Smooth muscle cell (in vitro differentiated cells): Measurements from ENCODE around the gene PEPD. TPM values are rescaled to one million over a fixed set of nuclear protein-coding genes. Genes with fewer than 3 reads are reported as not detected.

ENCODE experiments used
- DNase-seq: peaks from one replicate; lab custom pipeline; 2025; ENCODE audit not compliant: unreplicated experiment; lab: John Stamatoyannopoulos, UW
- H2AFZ ChIP-seq: fragments of 200-600 bp; sonication (generic); 2 replicates; pipeline ENCODE4 v1.6.0; 2016; ENCODE audit warnings: antibody characterized with exemption, low read depth, mild to moderate bottlenecking
- H3F3A ChIP-seq: fragments of 200-600 bp; sonication (generic); 2 replicates; pipeline ENCODE4 v1.6.0; 2017; ENCODE audit warnings: antibody characterized with exemption, low read depth
- H3K27ac ChIP-seq: fragments of 200-600 bp; sonication (generic); 2 replicates; pipeline ENCODE4 v1.5.1; 2016; ENCODE audit warnings: low read depth, mild to moderate bottlenecking
- H3K27me3 ChIP-seq: fragments of 200-600 bp; sonication (generic); 2 replicates; pipeline ENCODE4 v1.6.1; 2016; ENCODE audit warnings: low read depth, mild to moderate bottlenecking
- H3K36me3 ChIP-seq: fragments of 200-600 bp; sonication (generic); 2 replicates; pipeline ENCODE4 v1.5.1; 2016; ENCODE audit warnings: low read depth
- H3K4me1 ChIP-seq: fragments of 200-600 bp; sonication (generic); 2 replicates; pipeline ENCODE4 v1.5.1; 2016; ENCODE audit warnings: low read depth
- H3K4me2 ChIP-seq: fragments of 200-600 bp; sonication (generic); 2 replicates; pipeline ENCODE4 v1.6.0; 2016; ENCODE audit warnings: mild to moderate bottlenecking
- H3K4me3 ChIP-seq: fragments of 200-600 bp; sonication (generic); 2 replicates; pipeline ENCODE4 v1.5.1; 2016; ENCODE audit warnings: mild to moderate bottlenecking
- H3K79me2 ChIP-seq: fragments of 200-600 bp; sonication (generic); 2 replicates; pipeline ENCODE4 v1.6.0; 2016; ENCODE audit warnings: low read depth, mild to moderate bottlenecking
- H3K9ac ChIP-seq: fragments of 200-600 bp; sonication (generic); 2 replicates; pipeline ENCODE4 v1.6.0; 2016; ENCODE audit warnings: low read depth
- H3K9me3 ChIP-seq: fragments of 200-600 bp; sonication (generic); replicated peaks from 2 replicates; pipeline ENCODE4 v1.5.1; 2016; ENCODE audit warnings: low read depth
- H4K20me1 ChIP-seq: fragments of 200-600 bp; sonication (generic); 2 replicates; pipeline ENCODE4 v1.6.0; 2016; ENCODE audit warnings: low read depth
- CTCF ChIP-seq: fragments of 200-600 bp; sonication (generic); IDR thresholded peaks from 2 replicates; pipeline ENCODE4 v1.5.1; 2017; ENCODE audit warnings: borderline replicate concordance, mild to moderate bottlenecking, antibody characterized with exemption; ENCODE audit not compliant: insufficient read depth, poor library complexity, severe bottlenecking
- WGBS: methylation state at CpG from one replicate; pipeline ENCODE4 v1.1.7; 2016; ENCODE audit warnings: low lambda C conversion rate; 5-methylcytosine and 5-hydroxymethylcytosine counted together
- polyA plus RNA-seq: library from polyadenylated mRNA; unstranded; fragments of >200 nt; fragmentation: Nextera tagmentation; extraction: Ambion mirVana; gene quantifications from 2 replicates; pipeline ENCODE4 v1.2.1, GENCODE V29; 2016
- total RNA-seq: library from RNA; depleted of rRNA; stranded (reverse); fragments of >200 nt; gene quantifications from 2 replicates; pipeline ENCODE4 v1.2.3, GENCODE V29; 2014

PEPD gene
- total and polyA plus RNA-seq, 2 experiments from 2014 or later: 57.2 to 70.4 TPM

GRCh38 chr19:33376423-33376822 lies 145.2 kb downstream of the PEPD start:
- no peak overlapping the region for H3K9ac ChIP-seq
- no peaks in the 10 kb centered on the region for H3K36me3 ChIP-seq
- no peaks in the 10 kb centered on the region for H3F3A ChIP-seq
- H4K20me1 ChIP-seq: peaks cover 73% of the 10 kb centered on the region
- no peaks in the 10 kb centered on the region for H3K27me3 ChIP-seq
- peak overlapping the region; percentile 63 for H3K27ac ChIP-seq
- no peak overlapping the region for H2AFZ ChIP-seq
- 74% methylated on average over 2 of the region's 2 CpGs for WGBS
- TF ChIP-seq CTCF: no peak
- peak overlapping the region; percentile 7 for H3K4me3 ChIP-seq
- H3K4me1 ChIP-seq: peaks cover 18% of the 10 kb centered on the region
- DNase-seq: no peak
- no peaks in the 10 kb centered on the region for H3K9me3 ChIP-seq
- peaks cover 74% of the 10 kb centered on the region for H3K79me2 ChIP-seq
- peak overlapping the region; percentile 18 for H3K4me2 ChIP-seq

DNA sequence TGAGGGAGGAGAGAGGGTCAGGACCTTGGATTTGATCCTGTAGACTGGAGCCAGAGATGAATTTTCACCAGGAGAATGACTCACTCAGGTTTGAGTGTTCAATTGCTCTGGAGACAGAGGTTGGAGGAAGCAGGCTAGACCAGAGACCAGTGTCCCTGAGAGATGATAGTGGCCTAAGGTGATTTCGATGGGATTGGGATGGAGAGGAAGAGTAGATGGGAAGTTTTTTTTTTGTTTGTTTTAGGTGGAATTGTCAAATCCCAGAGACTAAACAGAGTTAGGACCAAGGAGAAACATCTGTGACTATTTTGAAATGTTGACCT lies 145.8 kb downstream of the PEPD start:
- no peak overlapping the region for H2AFZ ChIP-seq
- TF ChIP-seq CTCF: no peak
- H3K9ac ChIP-seq: no peak overlapping the region
- peaks cover 66% of the 10 kb centered on the region for H4K20me1 ChIP-seq
- peak overlapping the region; percentile 69 for H3K4me3 ChIP-seq
- no peaks in the 10 kb centered on the region for H3K9me3 ChIP-seq
- WGBS: 100% methylated on average over 1 of the region's 1 CpG
- peaks cover 68% of the 10 kb centered on the region for H3K79me2 ChIP-seq
- peaks cover 18% of the 10 kb centered on the region for H3K4me1 ChIP-seq
- peak overlapping the region; percentile 63 for H3K27ac ChIP-seq
- H3K27me3 ChIP-seq: no peaks in the 10 kb centered on the region
- no peak for DNase-seq
- H3K36me3 ChIP-seq: no peaks in the 10 kb centered on the region
- peak overlapping the region; percentile 85 for H3K4me2 ChIP-seq
- H3F3A ChIP-seq: no peaks in the 10 kb centered on the region

- no peak for TF ChIP-seq CTCF
- no peak overlapping the region for H2AFZ ChIP-seq
- H3K9ac ChIP-seq: peak overlapping the region; percentile 86
- no peak for DNase-seq
- H3K27ac ChIP-seq: no peak overlapping the region
- H3K4me3 ChIP-seq: peak overlapping the region; percentile 69
- H3K79me2 ChIP-seq: peaks cover 63% of the 10 kb centered on the region
- H3F3A ChIP-seq: no peaks in the 10 kb centered on the region
- H3K36me3 ChIP-seq: no peaks in the 10 kb centered on the region
- H3K27me3 ChIP-seq: no peaks in the 10 kb centered on the region
- peak overlapping the region; percentile 85 for H3K4me2 ChIP-seq
- 83% methylated on average over 9 of the region's 9 CpGs for WGBS
- peaks cover 18% of the 10 kb centered on the region for H3K4me1 ChIP-seq
- H3K9me3 ChIP-seq: no peaks in the 10 kb centered on the region
- H4K20me1 ChIP-seq: peaks cover 61% of the 10 kb centered on the region
These were observed 146.3 kb downstream of the PEPD start for GRCh38 chr19:33375156-33375836.

DNA sequence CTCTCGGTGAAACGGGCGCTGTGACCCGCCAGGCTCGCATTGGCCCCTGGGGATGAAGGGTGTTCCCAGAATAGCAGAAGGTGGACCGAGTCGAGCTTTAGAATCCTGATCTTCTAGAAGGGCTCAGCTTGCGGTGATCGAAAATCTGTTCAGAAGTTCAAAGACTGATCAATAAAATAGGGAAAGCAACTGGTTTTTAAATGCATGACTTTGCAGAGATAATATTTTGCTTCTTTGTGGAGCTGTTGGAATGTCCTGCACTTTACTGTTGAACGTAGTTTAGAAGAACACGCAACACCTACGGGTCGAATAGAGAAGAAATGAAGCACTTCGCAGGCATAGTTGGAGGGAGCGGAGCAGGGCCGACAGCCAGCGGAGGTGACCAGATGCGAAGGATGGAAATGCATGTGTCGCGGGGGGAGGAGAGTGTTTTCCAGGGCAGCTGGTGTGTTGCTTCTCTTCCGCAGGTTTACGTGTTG lies 147.3 kb downstream of the PEPD start:
- H3F3A ChIP-seq: no peaks in the 10 kb centered on the region
- no peaks in the 10 kb centered on the region for H3K36me3 ChIP-seq
- H3K79me2 ChIP-seq: peaks cover 52% of the 10 kb centered on the region
- peaks cover 51% of the 10 kb centered on the region for H4K20me1 ChIP-seq
- H3K4me3 ChIP-seq: peak overlapping the region; percentile 69
- peaks cover 18% of the 10 kb centered on the region for H3K4me1 ChIP-seq
- DNase-seq: no peak
- H3K9me3 ChIP-seq: no peaks in the 10 kb centered on the region
- H2AFZ ChIP-seq: no peak overlapping the region
- H3K9ac ChIP-seq: peak overlapping the region; percentile 86
- peak overlapping the region; percentile 98 for H3K27ac ChIP-seq
- 2% methylated on average over 22 of the region's 22 CpGs for WGBS
- H3K4me2 ChIP-seq: peak overlapping the region; percentile 85
- no peaks in the 10 kb centered on the region for H3K27me3 ChIP-seq
- TF ChIP-seq CTCF: no peak
